H1 (cell line): ENCODE results near the gene STAM. TPM values are rescaled to one million over a fixed set of nuclear protein-coding genes. Genes with fewer than 3 reads are reported as not detected.

Experiments
- CTCF ChIA-PET: fragments of 300-600 bp; sonication (Branson Sonifier 250); formaldehyde crosslinking; loops from one replicate; lab custom pipeline; 2021; ENCODE audit not compliant: partially characterized antibody; lab: Charles Lee
- POLR2A ChIA-PET: fragments of 300-600 bp; sonication (Branson Sonifier 250); formaldehyde crosslinking; loops from one replicate; lab custom pipeline; 2021; ENCODE audit warnings: inconsistent platforms; ENCODE audit not compliant: partially characterized antibody; lab: Charles Lee
- DNase-seq, 2 experiments: peaks; one replicate each; pipeline versions ENCODE4 v3.0.0 to v3.0.0-alpha.2; 2010 to 2022; ENCODE audit warnings: low spot score in 2 of 2, low read depth in 1 of 2, mixed read lengths in 1 of 2
- FAIRE-seq: peaks from 2 replicates; lab custom pipeline; 2011; peaks lifted over from hg19 to GRCh38; lab: Jason Lieb, UNC
- H2AFZ ChIP-seq: 2 replicates; pipeline ENCODE4 v1.8.1; 2012; ENCODE audit warnings: low read length, inconsistent platforms
- H2AK5ac ChIP-seq: 2 replicates; pipeline ENCODE4 v1.6.1; 2013; ENCODE audit warnings: low read depth, low read length
- H2BK120ac ChIP-seq: replicated peaks from 2 replicates; pipeline ENCODE3; 2013; ENCODE audit warnings: low read depth, low read length, inconsistent platforms
- H2BK12ac ChIP-seq: 2 replicates; pipeline ENCODE4 v1.6.1; 2013; ENCODE audit warnings: low read depth, low read length
- H2BK15ac ChIP-seq: 2 replicates; pipeline ENCODE4 v1.6.1; 2013; ENCODE audit warnings: low read length
- H2BK20ac ChIP-seq: 2 replicates; pipeline ENCODE4 v1.6.1; 2013; ENCODE audit warnings: low read length
- H2BK5ac ChIP-seq: 2 replicates; pipeline ENCODE4 v1.6.1; 2013; ENCODE audit warnings: low read depth, low read length
- H3K14ac ChIP-seq: 2 replicates; pipeline ENCODE4 v1.6.1; 2013; ENCODE audit warnings: inconsistent platforms; ENCODE audit not compliant: insufficient read length
- H3K18ac ChIP-seq: 2 replicates; pipeline ENCODE4 v1.6.1; 2013; ENCODE audit warnings: low read length; ENCODE audit errors: extremely low read depth
- H3K23ac ChIP-seq: 2 replicates; pipeline ENCODE4 v1.6.1; 2013; ENCODE audit warnings: inconsistent platforms; ENCODE audit not compliant: insufficient read length
- H3K23me2 ChIP-seq: 2 replicates; pipeline ENCODE4 v1.6.1; 2013; ENCODE audit warnings: low read depth, low read length
- H3K27ac ChIP-seq: 2 replicates; pipeline ENCODE4 v1.6.1; 2011; ENCODE audit warnings: low read depth, low read length, inconsistent platforms
- H3K27me3 ChIP-seq, 4 experiments: replicated peaks in 1 of 4; 1 replicate in 1 of 4; 2 replicates in 3 of 4; pipeline versions ENCODE4 v1.6.1 to v1.8.1; 2011 to 2013; ENCODE audit warnings: low read length in 3 of 4, mild to moderate bottlenecking in 3 of 4, inconsistent platforms in 2 of 4, mixed read lengths in 2 of 4, moderate library complexity in 1 of 4; ENCODE audit not compliant: control insufficient read depth in 3 of 4, insufficient read depth in 3 of 4; ENCODE audit errors: extremely low read depth in 1 of 4
- H3K36me3 ChIP-seq, 4 experiments: 2 replicates each; pipeline versions ENCODE4 v1.6.1 to v1.8.1; 2011 to 2013; ENCODE audit warnings: mild to moderate bottlenecking in 4 of 4, low read length in 3 of 4, moderate library complexity in 2 of 4, control low read depth in 1 of 4, inconsistent platforms in 1 of 4; ENCODE audit not compliant: insufficient read depth in 4 of 4, control insufficient read depth in 2 of 4
- H3K4ac ChIP-seq: replicated peaks from 2 replicates; pipeline ENCODE3; 2013; ENCODE audit warnings: low read length, low read depth, mixed read lengths, inconsistent platforms; ENCODE audit not compliant: insufficient read length
- H3K4me1 ChIP-seq, 4 experiments: replicated peaks in 1 of 4; 1 replicate in 1 of 4; 2 replicates in 3 of 4; pipeline versions ENCODE4 v1.6.1 to v1.8.1; 2011 to 2013; ENCODE audit warnings: low read length in 3 of 4, inconsistent platforms in 2 of 4, mixed read lengths in 1 of 4; ENCODE audit not compliant: insufficient read depth in 4 of 4, control insufficient read depth in 3 of 4
- H3K4me2 ChIP-seq, 2 experiments: 2 replicates each; pipeline versions ENCODE4 v1.6.1 to v1.8.1; 2011 to 2013; ENCODE audit warnings: low read depth in 2 of 2, low read length in 2 of 2, control low read depth in 1 of 2, inconsistent platforms in 1 of 2, mild to moderate bottlenecking in 1 of 2; ENCODE audit not compliant: insufficient read depth in 1 of 2
- H3K4me3 ChIP-seq, 4 experiments: fragments of 200-600, 300-600 bp in 1 of 4; sonication (generic), shearing (Covaris generic), sonication (Bioruptor Twin) in 1 of 4; 2 replicates each; pipeline versions ENCODE4 v1.5.1 to v1.8.1; 2011 to 2016; ENCODE audit warnings: low read length in 4 of 4, low read depth in 3 of 4, control low read depth in 2 of 4, inconsistent platforms in 2 of 4, mild to moderate bottlenecking in 2 of 4, mixed read lengths in 1 of 4, moderate library complexity in 1 of 4; ENCODE audit not compliant: insufficient read depth in 2 of 4; ENCODE audit errors: extremely low read depth in 1 of 4
- H3K56ac ChIP-seq: replicated peaks from 2 replicates; pipeline ENCODE3; 2013; ENCODE audit warnings: low read depth, mild to moderate bottlenecking, mixed read lengths, low read length, inconsistent platforms; ENCODE audit not compliant: insufficient read length
- H3K79me1 ChIP-seq: 2 replicates; pipeline ENCODE4 v1.6.1; 2013; ENCODE audit warnings: low read depth, low read length, control low read depth
- H3K79me2 ChIP-seq, 2 experiments: 2 replicates each; pipeline versions ENCODE4 v1.6.1 to v1.8.1; 2012 to 2013; ENCODE audit warnings: low read length in 2 of 2, mild to moderate bottlenecking in 2 of 2, inconsistent platforms in 1 of 2; ENCODE audit not compliant: insufficient read depth in 2 of 2, control insufficient read depth in 1 of 2
- H3K9ac ChIP-seq, 4 experiments: replicated peaks in 1 of 4; 1 replicate in 1 of 4; 2 replicates in 3 of 4; pipeline versions ENCODE4 v1.6.1 to v1.8.1; 2011 to 2013; ENCODE audit warnings: low read depth in 3 of 4, low read length in 3 of 4, control low read depth in 2 of 4, mild to moderate bottlenecking in 2 of 4, moderate library complexity in 2 of 4, inconsistent platforms in 1 of 4; ENCODE audit errors: extremely low read depth in 1 of 4
- H3K9me3 ChIP-seq, 2 experiments: 2 replicates each; pipeline versions ENCODE4 v1.6.1 to v1.8.1; 2012 to 2013; ENCODE audit warnings: mild to moderate bottlenecking in 2 of 2, moderate library complexity in 2 of 2, control low read depth in 1 of 2, inconsistent platforms in 1 of 2, low read depth in 1 of 2, low read length in 1 of 2, mixed read lengths in 1 of 2; ENCODE audit not compliant: insufficient read depth in 2 of 2
- H4K20me1 ChIP-seq, 2 experiments: replicated peaks in 1 of 2; 2 replicates each; pipeline versions ENCODE3 to v1.8.1; 2011 to 2013; ENCODE audit warnings: inconsistent platforms in 2 of 2, low read length in 2 of 2, mild to moderate bottlenecking in 1 of 2; ENCODE audit not compliant: insufficient read depth in 2 of 2, control insufficient read depth in 1 of 2
- H4K5ac ChIP-seq: 2 replicates; pipeline ENCODE4 v1.6.1; 2013; ENCODE audit warnings: low read length, low read depth, mixed read lengths, inconsistent platforms; ENCODE audit not compliant: insufficient read length
- H4K8ac ChIP-seq: 2 replicates; pipeline ENCODE4 v1.8.0; 2013; ENCODE audit warnings: mild to moderate bottlenecking, moderate library complexity, low read length, inconsistent platforms; ENCODE audit not compliant: insufficient read depth; ENCODE audit errors: extremely low read depth
- H4K91ac ChIP-seq: replicated peaks from 2 replicates; pipeline ENCODE3; 2013; ENCODE audit warnings: low read length, mixed read lengths, inconsistent platforms; ENCODE audit not compliant: insufficient read length
- NANOG ChIP-seq: IDR thresholded peaks from 2 replicates; pipeline ENCODE4 v1.6.1; 2011; ENCODE audit warnings: low read length, low read depth, mild to moderate bottlenecking, inconsistent platforms; ENCODE audit not compliant: insufficient read depth, poor library complexity, severe bottlenecking
- SP4 ChIP-seq: IDR thresholded peaks from 2 replicates; pipeline ENCODE4 v1.6.1; 2012; ENCODE audit warnings: low read length, inconsistent platforms
- ZNF274 ChIP-seq: IDR thresholded peaks from 2 replicates; pipeline ENCODE4 v1.7.0; 2012; ENCODE audit warnings: low read length, borderline replicate concordance; ENCODE audit errors: extremely low read depth
- WGBS, 2 experiments: shearing (Covaris generic) in 1 of 2; methylation state at CpG; one replicate each; pipeline versions ENCODE4 v1.1.6 to v1.1.7; 2013 to 2015; ENCODE audit warnings: low lambda C conversion rate in 2 of 2, mixed read lengths in 2 of 2, inconsistent platforms in 1 of 2, low coverage in 1 of 2, missing lambda C conversion rate in 1 of 2; ENCODE audit not compliant: insufficient replicate concordance in 2 of 2, insufficient coverage in 1 of 2, insufficient read length in 1 of 2; ENCODE audit errors: extremely low coverage in 1 of 2, missing lambda C conversion rate in 1 of 2; 5-methylcytosine and 5-hydroxymethylcytosine counted together
- polyA plus RNA-seq, 7 experiments: library from polyadenylated mRNA; depleted of rRNA in 3 of 7; stranded (reverse) in 5 of 7; unstranded in 2 of 7; fragments of >200 nt in 5 of 7; fragments of 200-250 nt in 2 of 7; gene quantifications; 1 replicate in 5 of 7; 2 replicates in 1 of 7; 4 replicates in 1 of 7; pipeline versions ENCODE4 v1.2.1 to v1.2.3, GENCODE V29; 2011 to 2013; ENCODE audit warnings: missing spikeins in 2 of 7, mixed read lengths in 2 of 7
- total RNA-seq: library from RNA; stranded (reverse); fragmentation: NEBNext Ultra II Directional; extraction: Animal tissue kit (Norgen Biotek cat#: 25700); gene quantifications from 2 replicates; pipeline ENCODE4 v1.2.1, GENCODE V29; 2021

Gene STAM
- total and polyA plus RNA-seq, 2 of the 8 experiments (the other 6 are each of a cell fraction or from before 2014, with no cell fraction given): 22.0 to 27.8 TPM

GRCh38 chr10:17644485-17644943 is 563 bp downstream of the STAM start:
- Histone ChIP-seq H3K27ac (peak overlapping the region; percentile 99), H3K4ac (peak overlapping the region; percentile 4), H4K5ac (peak overlapping the region; percentile 75), H2BK5ac (peak overlapping the region; percentile 100), H3K79me1 (peaks cover 2% of the 10 kb centered on the region; the same call in 1 of the 2 replicates), H2BK15ac (no peak overlapping the region), H3K79me2 (peaks cover 17 to 75% of the 10 kb centered on the region in 2 experiments), H2AK5ac (0 out of 2 replicates have a peak overlapping the region, but pooled peaks have one; percentile 3), H3K23ac (no peak overlapping the region), H3K18ac (peak overlapping the region; percentile 86; the same call in 1 of the 2 replicates), H4K20me1 (peaks cover 0 to 2% of the 10 kb centered on the region in 2 experiments), H4K8ac (peak overlapping the region; percentile 98; the same call in 1 of the 2 replicates), H3K56ac (peak overlapping the region; percentile 65), H3K4me2 (peak overlapping the region; percentile 71 to 81), H3K9me3 (no peaks in the 10 kb centered on the region), H3K4me1 (peaks cover 0 to 5% (median 1%) of the 10 kb centered on the region in 4 experiments; a peak in 4 of 7 replicates), H2BK12ac (0 out of 2 replicates have a peak overlapping the region, but pooled peaks have one; percentile 40), H3K4me3 (peak overlapping the region; percentile 86 to 98 (median 96)), H2BK120ac (no peak overlapping the region), H2BK20ac (no peak overlapping the region), H2AFZ (peak overlapping the region; percentile 88; the same call in 1 of the 2 replicates), H4K91ac (peak overlapping the region; percentile 60), H3K36me3 (peaks cover 0 to 2% (median under 1%) of the 10 kb centered on the region in 4 experiments; a peak in 2 of 8 replicates), H3K14ac (peak overlapping the region; percentile 62), H3K27me3 (no peaks in the 10 kb centered on the region), H3K9ac (peak overlapping the region; percentile 75 to 99 (median 92)), H3K23me2 (no peaks in the 10 kb centered on the region; the same call in 1 of the 2 replicates)
- ChIA-PET CTCF (interaction anchor here (0.9 to 1.6 kb wide), 4 partner anchors 10 to 668 kb away, joined by 3 to 5 read pairs (median 4); no protein-coding TSS in a partner anchor), POLR2A (interaction anchor here (0.8 to 3.8 kb wide), 14 partner anchors 8 to 67 kb away, joined by 3 to 29 read pairs (median 6); partner anchors contain the start of gene HACD1)
- FAIRE-seq (no peak), DNase-seq (no peak)
- TF ChIP-seq ZNF274: no peak
- no peak for TF ChIP-seq NANOG
- no peak for TF ChIP-seq SP4
- 3% methylated on average over 9 of the region's 9 CpGs; no CpG with 5 or more reads in 1 of the 2 experiments for WGBS, 2 experiments
